Stimulated activated CD8-positive, alpha-beta memory T cell treated with anti-CD3 and anti-CD28 coated beads, Interleukin-12 subunit alpha, Interleukin-12 subunit beta, amount 100 ng/mL, for 24 hours (primary cell): Measurements from ENCODE around the gene ABCF2.

Source experiments
- DNase-seq: peaks from one replicate; pipeline ENCODE4 v3.0.0-alpha.2; 2020; ENCODE audit errors: extremely low read depth

The ABCF2 gene

DNA sequence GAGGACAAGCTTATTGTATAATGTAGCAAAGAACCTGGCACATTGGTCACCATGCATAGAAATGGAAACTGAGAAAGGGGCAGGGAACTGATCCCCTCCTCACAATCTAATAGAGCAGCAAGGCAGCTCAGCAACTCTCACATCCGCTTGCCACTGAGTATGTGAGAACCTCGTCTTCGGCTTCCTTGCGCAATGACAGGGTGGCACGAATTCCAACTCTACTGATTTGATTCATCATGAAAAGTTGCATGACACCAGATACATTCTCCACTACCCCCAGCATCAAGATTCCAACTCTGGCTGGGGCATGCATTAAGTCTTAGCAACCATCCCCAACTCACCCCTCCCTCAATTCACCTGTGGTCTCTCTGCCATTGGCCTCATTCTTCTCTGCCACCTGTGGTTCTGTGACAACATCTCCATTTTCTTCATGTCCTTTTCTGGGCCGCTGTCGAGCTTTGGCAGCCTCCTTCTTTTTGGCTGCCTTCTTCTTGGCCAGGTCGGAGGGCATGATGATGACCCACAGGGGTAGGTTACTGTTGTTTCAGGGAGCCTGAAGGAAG is 976 bp downstream of the ABCF2 start:
- no peak for DNase-seq

DNA sequence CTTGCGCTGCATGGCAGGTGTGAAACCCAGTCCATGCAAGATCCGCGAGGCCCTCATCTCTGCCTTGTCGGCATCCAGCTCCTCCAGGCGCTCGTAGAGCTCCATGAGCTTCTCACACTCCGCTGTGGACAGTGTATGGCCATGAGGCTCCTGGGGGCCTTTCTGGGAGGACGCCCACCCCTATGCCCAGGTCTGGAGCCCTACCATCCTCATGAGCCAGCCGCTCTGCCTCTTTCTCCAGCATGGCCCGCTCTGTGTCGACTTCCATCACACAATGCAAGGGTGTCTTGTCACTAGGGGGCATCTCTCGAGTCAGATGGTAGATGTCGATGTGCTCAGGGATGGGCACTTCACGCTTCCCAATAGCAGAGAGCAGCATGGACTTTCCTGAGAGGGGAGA is 3.3 kb downstream of the ABCF2 start:
- DNase-seq, result no peak

DNA sequence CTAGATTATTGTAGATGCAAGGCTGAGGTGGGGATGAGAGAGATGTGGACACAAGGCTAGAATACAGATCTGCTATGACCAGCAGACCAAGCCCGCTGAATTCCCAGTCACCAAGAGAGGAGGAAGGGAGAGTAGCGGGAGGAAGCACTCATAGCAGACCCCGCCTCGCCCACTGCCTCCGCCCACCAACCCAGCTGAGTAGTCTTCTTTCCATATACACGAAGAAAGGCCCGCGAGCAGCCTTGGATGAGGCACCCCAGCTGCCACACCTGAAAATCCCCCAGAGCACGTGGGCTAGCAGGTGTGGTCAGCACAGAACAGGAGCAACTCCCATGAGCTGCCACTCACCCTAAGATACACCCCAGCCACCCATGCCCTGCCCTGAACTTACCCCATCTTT is 8.8 kb downstream of the ABCF2 start:
- no peak for DNase-seq

DNA sequence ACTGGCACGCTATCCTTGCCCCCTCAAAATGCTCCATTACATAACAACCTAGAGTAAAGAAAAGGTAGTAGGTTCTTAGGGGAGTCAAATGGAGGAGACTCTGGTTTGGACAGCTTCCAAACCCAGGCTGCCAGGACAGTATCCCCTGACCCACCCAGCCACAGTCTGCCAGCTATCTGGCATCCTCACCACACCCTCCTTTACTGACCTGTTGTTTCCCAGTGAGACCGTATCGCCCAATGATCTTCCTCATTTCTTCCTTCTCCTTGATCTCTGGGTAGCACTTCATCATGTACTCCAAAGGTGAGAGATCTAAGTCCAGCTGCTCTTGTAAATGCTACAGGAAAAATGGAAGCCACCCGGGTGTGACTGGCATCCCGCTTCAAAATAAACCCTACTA is 11.6 kb downstream of the ABCF2 start:
- DNase-seq, result no peak

DNA sequence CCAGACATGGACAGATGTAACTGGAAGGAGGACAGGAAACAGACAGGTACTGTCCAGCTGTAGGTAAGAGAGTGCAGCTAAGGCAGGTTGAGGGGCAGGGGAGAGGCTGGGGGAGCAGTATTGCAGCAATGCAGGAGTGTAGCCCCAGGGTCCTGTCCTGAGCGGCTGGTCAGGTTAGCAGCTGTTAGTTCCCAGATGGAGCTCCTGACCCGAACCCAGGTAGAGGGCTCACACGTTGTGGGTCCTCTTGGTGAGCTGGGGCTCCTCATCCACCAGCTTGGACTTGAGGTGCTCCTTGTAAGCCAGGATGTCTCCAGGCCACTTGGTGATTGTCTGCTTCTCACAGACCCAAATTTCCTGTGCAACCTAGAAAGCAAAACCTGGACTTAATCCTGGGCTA is 13.2 kb downstream of the ABCF2 start:
- DNase-seq, result no peak

DNA sequence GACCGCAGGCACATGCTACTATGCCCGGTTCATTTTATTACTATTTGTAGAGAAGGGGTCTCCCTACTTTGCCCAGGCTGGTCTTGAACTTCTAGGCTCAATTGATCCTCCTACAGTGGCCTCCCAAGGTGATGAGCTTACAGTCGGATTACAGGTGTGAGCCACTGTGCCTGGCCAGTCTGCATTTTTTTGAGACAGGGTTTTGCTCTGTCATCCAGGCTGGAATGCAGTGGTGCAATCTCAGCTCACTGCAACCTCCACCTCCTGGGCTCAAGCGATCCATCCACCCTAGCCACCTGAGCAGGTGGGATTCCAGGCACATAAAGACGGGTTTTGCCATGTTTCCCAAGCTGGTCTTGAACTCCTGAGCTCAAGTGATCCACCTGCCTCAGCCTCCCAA is 14.4 kb downstream of the ABCF2 start:
- DNase-seq, result no peak

DNA sequence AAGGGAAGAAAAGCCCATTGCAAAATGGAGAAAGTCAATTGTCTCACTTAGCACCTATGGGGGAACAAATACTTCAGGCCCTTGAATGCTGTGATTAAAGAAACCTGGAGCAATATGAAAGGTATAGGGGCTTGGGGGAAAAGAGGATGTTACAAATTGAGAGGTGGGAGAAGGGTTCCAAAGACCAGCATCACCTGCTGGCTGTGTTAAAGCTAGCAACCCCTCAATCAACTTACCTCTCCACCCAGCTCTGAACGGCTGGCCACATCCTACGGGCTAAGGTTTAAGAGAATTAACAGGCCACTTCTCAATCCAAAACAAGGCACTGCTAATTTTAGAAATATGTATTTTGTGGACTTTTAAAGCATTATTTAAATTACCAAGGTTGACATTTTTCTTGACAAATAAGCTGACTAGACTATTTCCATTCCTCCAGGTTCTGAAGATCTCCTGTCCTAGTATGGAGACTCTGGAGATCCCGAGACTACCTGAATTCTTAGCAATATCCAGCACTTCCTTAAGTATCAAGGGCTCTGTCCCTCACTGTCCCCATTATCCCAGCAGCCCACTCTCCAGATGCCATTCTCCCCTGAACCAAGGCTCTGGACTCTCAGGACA is 15.7 kb downstream of the ABCF2 start:
- DNase-seq, result no peak

DNA sequence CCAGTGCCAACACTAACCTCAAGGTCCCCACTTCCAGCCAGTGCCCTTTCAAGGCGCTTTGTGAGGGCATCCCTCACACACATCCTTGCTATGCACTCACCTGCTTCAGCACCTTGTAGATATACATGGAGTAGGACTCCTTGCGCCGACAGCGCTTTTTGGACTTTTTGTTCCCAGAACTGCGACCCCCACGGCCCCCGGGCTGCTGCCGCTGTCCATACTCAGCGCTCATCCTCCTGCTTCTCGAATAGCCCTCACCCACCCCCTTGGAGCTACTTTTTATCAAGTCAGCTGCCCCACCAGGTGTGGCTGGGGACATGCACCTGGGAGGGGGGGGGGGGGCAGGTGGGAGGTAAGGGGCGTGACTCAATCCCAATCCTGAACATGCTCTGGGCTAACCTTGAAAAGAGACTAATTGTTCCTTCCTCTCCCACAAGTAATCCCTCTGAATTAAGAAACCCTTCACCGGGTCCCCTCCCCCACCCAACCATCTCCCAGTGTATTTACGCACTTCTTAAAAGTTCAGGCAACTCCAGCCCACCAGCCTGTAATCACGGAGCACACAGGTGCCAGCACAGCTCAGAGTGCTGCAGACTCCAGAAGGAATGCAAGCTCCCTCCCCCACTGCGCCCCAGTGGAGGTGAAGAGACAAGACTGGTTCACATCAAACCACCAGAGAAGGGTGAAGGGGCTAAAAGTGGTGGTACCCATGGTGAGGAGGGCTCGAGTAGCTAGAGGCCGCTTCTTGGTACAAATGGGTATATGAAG is 16.7 kb downstream of the ABCF2 start, which contains the start of gene H2BK1:
Gene H2BK1 (minus strand): TSS at position 402 of the 768 bp plus-strand sequence. CDS start 170 bp downstream, at position 232.
- DNase-seq, result no peak

DNA sequence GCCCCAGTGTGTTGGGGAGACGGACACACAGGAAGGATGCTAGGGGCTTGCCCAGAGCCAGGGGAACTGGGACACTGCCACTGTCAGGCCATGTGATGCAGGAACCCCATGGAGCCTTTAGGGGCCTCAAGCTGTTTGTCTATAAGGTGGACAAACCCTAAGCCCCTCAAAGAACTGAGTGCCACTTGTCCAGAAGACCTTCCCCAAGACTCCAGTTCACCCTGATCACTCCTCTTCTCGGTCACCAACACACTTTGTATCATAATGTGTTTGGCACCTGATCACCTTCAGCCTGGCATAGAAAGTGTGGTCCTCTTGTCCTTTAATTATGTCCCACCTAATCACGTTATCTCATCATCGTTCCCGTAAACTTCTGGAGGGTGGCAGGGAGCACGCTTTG is 17.4 kb downstream of the ABCF2 start:
- no peak for DNase-seq

DNA sequence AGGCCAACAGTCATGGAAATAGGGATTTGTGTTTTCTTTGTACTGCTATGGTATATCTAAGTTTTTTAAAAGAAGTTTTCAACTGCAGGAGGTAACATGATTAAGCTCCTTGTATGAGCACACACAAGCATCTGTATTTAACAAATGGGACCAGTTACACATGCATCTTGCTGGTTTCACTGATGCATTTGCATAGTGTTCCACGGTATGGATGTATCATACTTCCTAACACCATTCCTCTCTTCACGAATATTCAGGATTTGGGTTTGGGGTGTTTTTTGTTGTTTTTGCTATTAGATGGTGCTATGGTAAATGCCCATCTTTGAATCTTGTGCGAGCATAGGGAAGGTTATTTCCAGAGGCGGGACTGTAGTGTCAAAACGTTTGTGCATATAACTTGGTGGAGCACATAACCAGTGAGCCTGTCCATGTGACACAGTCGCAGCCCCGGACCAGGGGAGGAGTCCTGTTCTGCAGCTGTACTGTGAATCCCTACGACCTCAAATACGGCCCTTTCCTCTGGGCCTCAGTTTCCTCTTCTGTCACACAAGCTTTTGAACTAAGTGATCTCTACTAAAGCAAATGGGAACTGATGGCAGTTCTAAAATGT is 18.6 kb downstream of the ABCF2 start:
- DNase-seq, result no peak

DNA sequence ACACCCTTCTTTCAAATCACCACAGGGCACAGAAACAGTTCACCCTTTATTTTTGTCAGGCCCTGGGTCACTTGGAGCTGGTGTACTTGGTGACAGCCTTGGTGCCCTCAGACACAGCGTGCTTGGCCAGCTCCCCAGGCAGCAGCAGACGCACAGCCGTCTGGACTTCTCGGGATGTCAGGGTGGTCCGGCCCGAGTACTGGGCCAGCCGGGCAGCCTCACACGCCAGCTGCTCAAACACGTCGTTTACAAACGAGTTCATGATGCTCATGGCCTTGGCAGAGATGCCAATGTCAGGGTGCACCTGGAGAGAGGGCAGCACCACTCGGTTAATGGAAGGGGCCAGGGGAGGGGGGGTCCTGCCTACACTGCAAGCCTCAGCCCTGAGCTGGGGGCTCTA is 19.2 kb downstream of the ABCF2 start:
- DNase-seq, result no peak

DNA sequence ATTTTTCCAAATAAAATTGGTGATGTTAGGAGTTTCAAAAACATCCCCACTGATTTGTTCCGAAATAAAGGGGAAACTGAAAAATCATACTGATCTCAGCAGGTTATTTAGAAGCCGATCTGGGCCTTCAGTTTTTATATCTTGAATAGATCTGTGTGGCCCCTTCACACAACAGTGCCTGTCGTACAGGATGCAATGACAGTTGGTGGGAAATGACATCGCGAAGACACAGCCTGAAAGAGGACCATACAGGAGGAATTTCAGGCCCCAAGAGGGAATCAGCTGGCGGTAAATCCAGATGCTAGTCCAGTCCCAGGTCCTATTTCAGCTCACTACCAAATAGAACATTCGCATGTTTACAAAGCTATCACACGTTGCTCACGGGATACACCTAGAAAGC is 19.7 kb downstream of the ABCF2 start:
- DNase-seq, result no peak

DNA sequence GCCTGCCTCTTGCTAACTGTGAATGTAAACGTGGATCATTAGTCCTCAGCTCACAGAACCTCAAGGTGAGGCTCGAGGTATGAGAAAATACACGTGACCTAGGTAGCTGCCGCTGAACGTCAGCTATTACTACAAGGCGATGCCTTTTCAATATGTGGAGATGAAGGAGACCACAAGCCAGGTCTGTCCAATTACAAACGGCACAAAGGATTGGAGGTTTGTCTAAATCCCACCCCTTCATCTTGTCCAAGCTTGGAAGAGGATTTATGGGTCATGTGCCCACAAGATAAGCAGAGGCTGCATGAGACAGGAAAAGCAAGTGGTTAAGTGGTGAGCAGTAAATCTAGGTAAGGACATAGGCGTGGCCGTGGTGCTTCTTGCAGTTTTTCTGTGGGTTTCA is 20.1 kb downstream of the ABCF2 start:
- no peak for DNase-seq

DNA sequence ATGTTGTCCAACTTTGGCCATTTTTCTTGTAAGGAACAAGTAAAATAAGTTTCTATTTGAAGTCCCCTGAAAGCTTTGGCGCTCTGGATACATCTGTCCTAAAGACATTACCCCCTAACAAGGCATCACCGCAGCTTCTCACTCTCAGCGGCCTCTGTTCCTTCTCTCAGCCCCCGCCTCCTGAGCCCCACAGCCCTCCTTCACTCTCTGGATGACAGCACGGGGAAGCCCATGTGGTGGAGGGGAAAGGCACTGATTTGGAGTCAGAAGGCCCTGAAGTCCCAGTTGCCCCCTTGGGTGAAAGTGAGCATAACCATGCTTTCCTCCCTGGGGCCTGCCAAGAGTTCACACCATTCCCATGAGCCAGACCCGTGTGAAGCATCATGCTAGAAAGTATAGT is 21.3 kb downstream of the ABCF2 start:
- DNase-seq, result no peak

DNA sequence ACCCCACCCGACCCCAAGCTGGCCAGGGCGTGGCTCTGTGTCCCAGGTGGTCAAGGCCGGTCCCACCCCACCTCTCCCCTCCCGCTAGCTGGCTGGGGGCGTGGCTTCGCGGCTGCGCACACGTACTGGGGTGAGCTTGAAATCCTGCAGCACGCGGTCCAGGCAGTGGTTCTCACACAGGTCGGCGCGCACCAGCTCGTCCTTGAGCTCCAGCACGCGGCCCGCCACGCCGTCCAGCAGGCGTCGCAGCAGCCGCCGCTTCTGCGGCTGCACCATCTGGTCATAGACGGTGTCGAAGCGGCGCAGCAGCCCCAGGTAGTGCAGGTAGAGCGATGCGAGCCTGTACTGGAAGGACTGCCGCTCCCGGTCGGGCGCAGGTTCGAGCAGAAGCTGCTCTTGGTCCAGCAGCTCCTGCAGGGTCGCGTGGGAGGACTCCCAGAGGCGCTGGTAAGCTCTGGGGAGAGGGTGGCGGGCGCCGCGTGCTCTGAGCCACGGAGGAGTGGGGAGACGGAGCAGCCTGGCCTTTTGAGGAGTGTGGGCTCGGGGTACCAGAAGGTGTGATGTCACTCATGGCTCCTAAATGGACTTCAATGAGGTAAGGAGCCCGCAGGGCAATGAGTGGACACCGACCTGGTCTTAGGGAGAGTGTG is 22.5 kb downstream of the ABCF2 start:
- DNase-seq, result no peak

DNA sequence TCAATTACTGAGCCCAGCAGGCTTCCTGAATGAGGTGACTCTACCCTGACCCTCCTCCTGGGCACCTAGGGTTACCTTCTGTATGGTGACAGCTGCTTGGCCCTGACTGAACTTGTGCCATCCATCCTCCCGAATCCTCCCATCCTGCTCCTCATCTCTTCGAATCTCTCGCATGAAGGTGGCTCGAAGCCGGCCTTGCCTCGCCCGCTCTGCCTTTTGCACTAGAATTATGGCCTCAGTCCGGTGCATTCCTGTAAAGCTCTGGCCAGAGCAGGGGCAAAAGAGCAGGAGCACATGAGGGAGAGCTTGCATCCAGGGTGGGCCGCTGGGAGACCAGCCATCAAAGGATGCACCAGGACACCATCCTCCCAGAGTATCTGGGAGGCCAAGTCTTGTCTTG is 24.2 kb downstream of the ABCF2 start:
- no peak for DNase-seq

DNA sequence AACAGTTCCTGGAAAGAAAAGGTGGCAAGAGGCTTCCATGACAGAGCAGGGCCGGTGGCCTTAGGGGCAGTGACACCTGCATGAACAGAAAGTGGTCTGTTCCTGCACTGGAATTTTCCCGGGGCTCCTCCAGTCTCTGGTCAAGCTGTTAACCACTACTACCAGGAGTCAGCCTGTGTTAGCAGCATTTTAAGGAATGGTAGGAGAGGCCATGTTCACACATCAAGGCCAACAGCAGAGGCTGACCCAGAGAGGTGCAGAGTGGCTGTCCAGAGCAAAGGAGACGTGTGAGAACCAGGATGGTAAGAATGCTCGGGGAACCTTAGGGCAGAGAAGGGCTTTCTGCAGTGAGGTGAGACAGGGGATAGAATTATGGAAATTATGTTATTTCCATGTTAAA is 25.3 kb downstream of the ABCF2 start:
- no peak for DNase-seq

DNA sequence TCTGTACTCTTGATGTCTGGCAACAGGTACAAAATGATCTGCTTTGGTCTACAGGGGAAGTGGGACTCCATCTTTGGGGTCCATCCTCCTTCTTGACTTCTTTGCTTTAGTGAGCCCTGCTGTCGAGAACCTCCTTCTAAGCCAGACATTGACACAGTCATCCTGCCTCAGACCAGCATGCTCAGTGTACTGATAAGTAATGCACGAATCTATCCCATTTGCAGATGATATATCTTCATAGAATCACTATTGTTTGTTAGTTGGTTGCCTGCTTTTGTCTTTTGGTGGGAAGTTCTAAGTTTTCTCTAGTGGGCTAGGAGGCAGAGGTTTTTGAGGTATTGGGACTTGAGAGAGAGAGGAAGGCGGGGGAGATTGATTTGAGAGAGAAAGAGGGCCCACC is 25.7 kb downstream of the ABCF2 start:
- no peak for DNase-seq

DNA sequence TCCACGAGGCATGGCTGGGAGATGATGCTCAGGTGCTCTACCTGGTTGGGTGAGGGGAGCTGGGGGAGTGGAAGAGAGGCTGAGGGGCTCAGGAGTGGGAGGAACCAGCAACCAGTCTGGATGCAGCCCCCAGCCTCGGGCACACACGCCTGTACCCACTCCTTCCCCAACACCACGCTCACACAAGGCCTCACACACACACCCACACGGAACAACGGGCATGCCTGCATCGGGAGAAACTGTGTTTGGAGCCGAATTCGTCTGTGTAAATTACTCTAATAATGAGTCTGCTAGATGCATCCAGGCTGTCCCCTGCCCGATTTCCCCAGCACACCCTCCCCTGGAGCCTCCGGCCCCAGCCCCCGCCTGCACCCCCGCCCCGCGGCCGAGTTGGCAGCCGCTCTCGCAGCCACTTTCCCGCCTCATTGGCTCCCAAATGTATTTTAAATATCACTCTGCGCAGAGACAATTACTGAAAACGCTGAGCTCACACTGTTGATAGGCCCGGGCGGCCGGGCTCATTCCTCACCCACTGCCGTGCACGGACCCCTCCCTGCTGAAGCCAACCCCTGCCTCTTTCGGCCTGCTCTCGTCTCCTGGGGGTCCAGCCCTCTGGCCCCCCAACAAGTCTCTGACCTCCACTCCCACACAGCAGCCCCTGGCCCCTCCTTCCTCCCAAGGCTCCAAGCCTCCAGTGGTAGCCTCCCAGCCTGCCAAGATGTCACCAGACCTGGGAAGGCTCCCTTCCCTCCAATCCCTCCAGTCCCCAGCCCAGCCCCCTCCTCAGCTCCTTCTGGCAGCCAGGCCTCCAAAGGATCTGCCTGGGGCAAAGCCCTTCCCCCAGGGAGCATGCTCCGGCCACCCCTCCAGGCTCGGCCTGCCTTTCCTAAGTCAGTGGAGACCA is 27.8 kb downstream of the ABCF2 start:
- no peak for DNase-seq

DNA sequence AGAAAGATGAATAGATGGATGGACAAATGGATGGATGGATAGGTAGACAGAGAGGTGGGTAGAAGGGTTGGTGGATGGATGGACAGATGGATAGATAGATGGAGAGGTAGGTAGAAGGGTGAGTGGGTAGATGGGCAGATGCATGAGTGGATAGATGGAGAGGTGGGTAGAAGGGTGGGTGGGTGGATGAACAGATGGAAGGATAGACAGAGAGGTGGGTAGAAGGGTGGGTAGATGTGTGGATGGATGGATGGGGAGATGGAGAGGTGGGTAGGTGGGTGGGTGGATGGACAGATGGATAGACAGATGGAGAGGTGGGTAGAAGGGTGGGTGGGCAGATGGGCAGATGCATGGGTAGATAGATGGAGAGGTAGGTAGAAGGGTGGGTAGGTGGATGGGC is 29.1 kb downstream of the ABCF2 start:
- no peak for DNase-seq
